Measurements from ENCODE around the gene NPPA. TPM values are rescaled to one million over a fixed set of nuclear protein-coding genes. Genes with fewer than 3 reads are reported as not detected.

Gene NPPA
- total RNA-seq, 2 experiments from 2014 or later = not detected

DNA sequence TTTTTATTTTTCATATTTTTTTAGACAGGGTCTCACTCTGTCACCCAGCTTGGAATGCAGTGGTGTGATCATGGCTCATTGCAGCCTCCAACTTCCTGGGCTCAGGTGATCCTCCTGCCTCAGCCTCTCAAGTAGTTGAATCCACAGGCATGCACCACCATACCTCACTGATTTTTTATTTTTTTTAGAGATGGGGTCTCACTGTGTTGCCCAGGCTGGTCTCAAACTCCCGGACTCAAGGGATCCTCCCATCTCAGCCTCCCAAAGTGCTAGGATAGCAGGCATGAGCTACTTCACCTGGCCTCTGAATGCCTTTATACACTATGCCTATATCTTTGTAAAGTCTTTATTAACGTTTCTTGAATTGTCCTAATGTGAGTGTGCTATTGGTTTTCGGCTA, 21.5 kb upstream of the NPPA start:
- H3K36me3 Mint-ChIP-seq = no peaks in the 10 kb centered on the region
- ATAC-seq (ENCODE audit: low read depth) = no peak
- no peak overlapping the region for H3K4me3 Mint-ChIP-seq
- no peaks in the 10 kb centered on the region for H3K9me3 Mint-ChIP-seq
- H3K27ac Mint-ChIP-seq = no peak overlapping the region
- no peaks in the 10 kb centered on the region for H3K4me1 Mint-ChIP-seq
- no peak for DNase-seq
- H3K27me3 Mint-ChIP-seq = peaks cover 36% of the 10 kb centered on the region
- POLR2A ChIA-PET = no interaction called here

DNA sequence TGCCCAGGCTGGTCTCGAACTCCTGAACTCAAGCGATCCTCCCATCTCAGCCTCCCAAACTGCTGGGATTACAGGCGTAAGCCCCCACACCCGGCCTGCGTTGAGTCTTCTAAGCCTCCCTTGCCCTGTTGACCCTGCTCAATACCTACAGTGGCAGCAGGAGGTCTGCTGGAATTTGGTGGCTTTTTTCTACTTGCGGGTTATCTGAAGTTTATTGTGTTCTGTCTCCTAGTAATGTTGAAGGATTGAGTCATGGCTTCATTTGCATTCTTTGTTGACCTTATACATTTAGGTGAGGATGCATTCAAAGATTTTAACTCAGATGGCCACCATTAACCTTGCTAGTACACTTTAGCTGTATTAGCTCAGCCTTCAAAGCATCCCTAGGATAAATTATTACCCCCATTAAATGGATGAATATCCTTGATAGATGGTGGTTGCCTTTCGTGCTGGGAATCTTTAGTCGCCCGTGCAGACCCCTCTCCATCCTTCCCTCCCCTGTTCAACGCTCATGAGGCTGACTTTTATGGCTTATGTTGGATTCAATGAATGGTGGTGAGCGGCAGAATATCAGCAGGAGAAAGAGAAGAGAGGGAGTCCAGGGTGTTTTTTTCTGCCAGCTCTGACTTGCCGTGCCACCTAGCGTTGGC, 20.9 kb upstream of the NPPA start:
- H3K27ac Mint-ChIP-seq = no peak overlapping the region
- DNase-seq = no peak
- no peaks in the 10 kb centered on the region for H3K36me3 Mint-ChIP-seq
- ATAC-seq (ENCODE audit: low read depth) = no peak
- no peak overlapping the region for H3K4me3 Mint-ChIP-seq
- POLR2A ChIA-PET = no interaction called here
- no peaks in the 10 kb centered on the region for H3K9me3 Mint-ChIP-seq
- H3K4me1 Mint-ChIP-seq = no peaks in the 10 kb centered on the region
- peaks cover 35% of the 10 kb centered on the region for H3K27me3 Mint-ChIP-seq

DNA sequence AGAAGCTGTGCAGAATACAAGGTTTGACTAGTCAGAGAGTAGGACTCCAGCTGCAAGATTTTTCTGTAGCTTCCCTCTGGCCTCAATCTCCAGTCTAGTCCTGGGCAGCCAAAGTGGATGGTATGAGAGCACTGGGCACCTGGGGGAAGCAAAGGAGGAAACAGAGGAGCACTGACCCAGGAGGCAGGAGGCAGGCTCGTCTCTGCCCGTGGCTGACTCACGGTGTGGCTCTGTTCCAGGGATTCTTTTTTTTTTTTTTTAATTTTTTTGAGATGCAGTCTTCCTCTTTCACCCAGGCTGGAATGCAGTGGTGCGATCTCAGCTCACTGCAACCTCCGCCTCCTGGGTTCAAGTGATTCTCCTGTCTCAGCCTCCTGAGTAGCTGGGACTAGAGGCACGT, 15.3 kb upstream of the NPPA start:
- Mint-ChIP-seq H3K9me3 (no peaks in the 10 kb centered on the region), H3K27me3 (peaks cover 58% of the 10 kb centered on the region), H3K4me1 (no peaks in the 10 kb centered on the region), H3K36me3 (no peaks in the 10 kb centered on the region), H3K4me3 (no peak overlapping the region), H3K27ac (no peak overlapping the region)
- no peak for ATAC-seq (ENCODE audit: low read depth)
- POLR2A ChIA-PET = no interaction called here
- no peak for DNase-seq

DNA sequence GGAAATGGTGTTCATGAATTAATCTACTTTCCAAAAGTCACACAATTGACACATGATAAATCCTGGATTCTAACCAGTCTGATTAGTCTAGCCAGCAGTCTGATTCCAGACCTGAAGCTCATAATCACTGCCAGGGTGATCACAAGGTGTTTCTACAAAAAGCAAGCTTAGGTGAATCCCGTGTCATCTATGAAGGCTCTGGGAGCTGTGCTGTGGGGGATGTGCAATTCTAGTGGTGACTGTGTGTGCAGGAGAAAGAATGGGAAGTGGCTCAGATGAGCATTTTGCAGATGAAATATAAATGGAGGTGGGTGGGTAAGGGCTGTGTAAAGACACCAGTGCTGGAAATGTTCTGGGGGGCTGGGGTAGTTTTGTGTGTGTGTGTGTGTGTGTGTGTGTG, 13.0 kb upstream of the NPPA start:
- H3K9me3 Mint-ChIP-seq = no peaks in the 10 kb centered on the region
- POLR2A ChIA-PET = interaction anchor here (3.6 kb wide), 1 partner anchor 47 kb away, joined by 12 read pairs; no protein-coding TSS in a partner anchor

DNA sequence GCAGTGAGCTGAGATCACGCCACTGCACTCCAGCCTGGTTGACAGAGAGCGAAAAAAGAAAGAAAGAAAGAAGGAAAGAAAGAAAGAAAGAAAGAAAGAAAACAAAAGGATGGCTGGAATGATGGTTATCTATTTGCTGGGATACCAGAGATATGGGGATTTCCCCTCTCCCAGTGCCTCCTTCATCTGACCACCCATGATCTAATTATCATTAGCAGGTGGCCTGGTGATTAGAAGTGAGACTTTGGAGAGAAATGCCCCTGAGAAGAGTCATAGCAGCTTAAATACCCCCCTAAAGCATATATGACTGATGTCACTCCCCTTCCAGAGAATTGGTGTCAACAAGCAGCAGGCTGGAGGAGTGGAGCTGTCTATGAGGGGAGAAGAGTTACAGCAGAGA, 12.5 kb upstream of the NPPA start:
- no peaks in the 10 kb centered on the region for H3K9me3 Mint-ChIP-seq
- no peaks in the 10 kb centered on the region for H3K36me3 Mint-ChIP-seq
- peaks cover 66% of the 10 kb centered on the region for H3K27me3 Mint-ChIP-seq
- POLR2A ChIA-PET = interaction anchor here (3.6 kb wide), 1 partner anchor 48 kb away, joined by 12 read pairs; no protein-coding TSS in a partner anchor
- ATAC-seq (ENCODE audit: low read depth) = no peak
- no peak overlapping the region for H3K4me3 Mint-ChIP-seq
- H3K27ac Mint-ChIP-seq = no peak overlapping the region
- DNase-seq = no peak
- peaks cover 12% of the 10 kb centered on the region for H3K4me1 Mint-ChIP-seq

More for the DNA sequence above, 13.0 kb upstream of the NPPA start:
- H3K36me3 Mint-ChIP-seq = no peaks in the 10 kb centered on the region
- DNase-seq (no peak), ATAC-seq (ENCODE audit: low read depth) (no peak)
- peaks cover 12% of the 10 kb centered on the region for H3K4me1 Mint-ChIP-seq
- H3K27ac Mint-ChIP-seq = no peak overlapping the region
- H3K4me3 Mint-ChIP-seq = no peak overlapping the region
- peaks cover 71% of the 10 kb centered on the region for H3K27me3 Mint-ChIP-seq

DNA sequence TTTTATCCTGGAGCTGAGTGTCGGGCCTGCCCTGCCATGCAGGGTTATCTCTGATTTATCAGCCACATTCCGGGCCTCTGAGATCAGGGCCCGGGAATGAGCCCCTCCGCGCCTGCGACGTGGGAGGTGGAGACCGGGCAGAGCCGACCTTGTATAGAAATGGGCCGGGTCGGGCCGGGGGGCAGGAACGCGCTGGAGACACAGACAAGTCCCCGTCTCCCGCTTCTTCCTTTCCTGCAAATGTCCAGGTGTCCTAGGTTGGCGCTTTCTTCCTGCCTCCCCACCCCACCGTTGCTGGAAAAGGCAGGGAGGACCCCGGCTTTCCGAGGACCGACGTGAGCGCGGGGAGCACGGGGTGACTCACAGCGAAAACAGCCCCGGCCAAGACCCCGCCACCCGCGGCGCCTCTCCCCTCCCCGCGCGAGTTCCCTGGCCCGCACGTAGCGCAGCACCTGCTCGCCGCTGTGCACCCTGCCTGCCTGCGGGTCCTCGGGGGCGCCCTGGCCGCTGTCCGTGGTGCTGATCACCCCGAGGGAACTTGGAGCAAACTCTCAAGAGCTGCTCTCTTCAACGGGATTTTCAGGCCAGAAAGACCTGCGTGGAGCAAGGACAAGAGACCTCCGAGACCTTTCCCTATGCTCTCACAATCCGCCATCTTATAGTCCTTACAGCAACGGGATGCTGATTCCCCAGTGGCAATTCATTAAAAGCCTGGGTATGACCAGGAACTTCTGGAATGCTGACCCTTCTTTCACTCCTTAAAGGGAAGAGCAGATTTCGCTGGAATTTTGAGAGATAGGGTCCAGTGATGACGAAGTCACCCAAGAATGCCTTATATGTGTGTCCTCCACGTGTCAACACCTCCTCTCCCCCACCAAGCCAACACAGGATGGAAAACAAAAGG, 11.6 kb upstream of the NPPA start:
- Mint-ChIP-seq H3K4me1 (peaks cover 12% of the 10 kb centered on the region), H3K27ac (no peak overlapping the region), H3K27me3 (peaks cover 66% of the 10 kb centered on the region), H3K4me3 (no peak overlapping the region), H3K9me3 (no peaks in the 10 kb centered on the region), H3K36me3 (no peaks in the 10 kb centered on the region)
- ATAC-seq (ENCODE audit: low read depth) = peak; percentile 93
- peak; percentile 89 for DNase-seq
- POLR2A ChIA-PET = interaction anchor here (0.5 to 3.6 kb wide), 2 partner anchors 13 to 49 kb away, joined by 3 to 12 read pairs; no protein-coding TSS in a partner anchor

DNA sequence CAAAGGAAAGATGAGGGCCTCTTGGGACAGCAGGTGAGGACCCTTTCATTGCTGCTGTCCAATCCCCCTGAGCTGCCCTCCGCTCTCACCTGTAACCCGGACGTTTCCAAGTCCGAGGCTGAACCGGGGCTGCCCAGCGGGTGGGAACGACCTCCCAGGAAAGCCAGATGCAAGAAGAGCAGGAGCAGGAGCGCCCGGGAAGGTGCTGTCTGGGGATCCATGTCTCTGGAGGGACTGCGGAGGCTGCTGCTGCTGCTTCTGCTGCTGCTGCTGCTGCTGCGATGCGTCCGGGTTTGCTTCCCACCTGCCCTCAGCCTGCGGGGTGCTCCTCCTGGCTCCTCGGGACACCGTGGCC, 11.0 kb upstream of the NPPA start, which contains the start of gene NPPB:
NPPB (minus strand) TSS at position 333 of the 355 bp plus-strand sequence; CDS start at position 221, 112 bp downstream.
- no peak for ATAC-seq (ENCODE audit: low read depth)
- peaks cover 12% of the 10 kb centered on the region for H3K4me1 Mint-ChIP-seq
- H3K9me3 Mint-ChIP-seq = no peaks in the 10 kb centered on the region
- no peak within 1 kb of the TSS for H3K27ac Mint-ChIP-seq
- H3K4me3 Mint-ChIP-seq = no peak within 1 kb of the TSS
- DNase-seq = no peak
- POLR2A ChIA-PET = interaction anchor here (3.6 kb wide), 1 partner anchor 49 kb away, joined by 12 read pairs; no protein-coding TSS in a partner anchor
- H3K36me3 Mint-ChIP-seq = no peaks in the 10 kb centered on the region
- H3K27me3 Mint-ChIP-seq = peaks cover 67% of the 10 kb centered on the region

DNA sequence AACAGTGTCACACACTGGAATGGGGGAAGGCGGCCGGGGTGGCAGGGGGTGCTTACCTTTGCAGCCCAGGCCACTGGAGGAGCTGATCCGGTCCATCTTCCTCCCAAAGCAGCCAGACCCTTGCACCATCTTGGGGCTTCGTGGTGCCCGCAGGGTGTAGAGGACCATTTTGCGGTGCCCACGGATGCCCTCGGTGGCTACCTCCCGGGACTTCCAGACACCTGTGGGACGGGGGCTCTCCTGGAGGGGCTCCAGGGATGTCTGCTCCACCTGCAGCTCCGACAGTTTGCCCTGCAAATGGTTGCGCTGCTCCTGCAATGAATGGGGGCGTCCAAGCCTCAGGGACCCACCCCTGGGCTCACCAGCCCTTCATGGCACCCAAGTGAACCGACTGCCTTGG, 10.6 kb upstream of the NPPA start:
- Mint-ChIP-seq H3K27ac (no peak overlapping the region), H3K4me1 (peaks cover 12% of the 10 kb centered on the region), H3K36me3 (no peaks in the 10 kb centered on the region), H3K4me3 (no peak overlapping the region), H3K9me3 (no peaks in the 10 kb centered on the region), H3K27me3 (peaks cover 66% of the 10 kb centered on the region)
- DNase-seq = no peak
- POLR2A ChIA-PET = interaction anchor here (3.6 kb wide), 1 partner anchor 50 kb away, joined by 12 read pairs; no protein-coding TSS in a partner anchor
- no peak for ATAC-seq (ENCODE audit: low read depth)

DNA sequence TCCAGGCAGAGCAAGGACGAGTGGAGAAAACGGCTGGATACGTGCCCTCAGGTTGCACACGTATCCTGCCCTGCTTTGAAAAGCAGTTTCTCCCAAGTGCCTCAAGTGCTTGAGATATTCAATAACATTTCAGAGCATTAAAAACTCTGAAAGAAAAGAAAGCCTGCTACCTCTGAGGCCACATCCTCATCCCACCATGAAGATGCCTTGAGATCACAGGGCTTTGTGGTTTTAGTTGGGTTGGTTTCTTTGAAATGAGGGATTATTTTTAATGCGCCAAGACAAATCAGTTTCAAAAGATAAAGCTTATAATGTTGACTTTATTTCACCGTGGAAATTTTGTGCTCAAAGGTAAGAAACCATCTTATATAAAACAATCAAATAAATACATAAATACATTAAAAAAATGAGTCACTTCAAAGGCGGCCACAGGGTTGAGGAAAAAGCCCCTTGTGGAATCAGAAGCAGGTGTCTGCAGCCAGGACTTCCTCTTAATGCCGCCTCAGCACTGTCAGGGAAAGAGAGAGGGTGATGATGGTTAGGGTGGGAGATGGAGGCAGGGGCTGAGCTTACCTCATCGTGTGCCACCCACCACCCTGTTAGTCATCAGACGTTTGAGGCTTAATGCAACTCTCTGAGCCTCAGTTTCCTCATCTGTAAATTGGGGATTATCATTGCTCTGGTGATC, 9.7 kb upstream of the NPPA start:
- POLR2A ChIA-PET = interaction anchor here (1.5 kb wide), 1 partner anchor 51 kb away, joined by 6 read pairs; no protein-coding TSS in a partner anchor
- Mint-ChIP-seq H3K27ac (no peak overlapping the region), H3K36me3 (no peaks in the 10 kb centered on the region), H3K27me3 (peaks cover 63% of the 10 kb centered on the region), H3K4me1 (peaks cover 12% of the 10 kb centered on the region), H3K4me3 (no peak overlapping the region), H3K9me3 (no peaks in the 10 kb centered on the region)
- no peak for ATAC-seq (ENCODE audit: low read depth)
- no peak for DNase-seq

DNA sequence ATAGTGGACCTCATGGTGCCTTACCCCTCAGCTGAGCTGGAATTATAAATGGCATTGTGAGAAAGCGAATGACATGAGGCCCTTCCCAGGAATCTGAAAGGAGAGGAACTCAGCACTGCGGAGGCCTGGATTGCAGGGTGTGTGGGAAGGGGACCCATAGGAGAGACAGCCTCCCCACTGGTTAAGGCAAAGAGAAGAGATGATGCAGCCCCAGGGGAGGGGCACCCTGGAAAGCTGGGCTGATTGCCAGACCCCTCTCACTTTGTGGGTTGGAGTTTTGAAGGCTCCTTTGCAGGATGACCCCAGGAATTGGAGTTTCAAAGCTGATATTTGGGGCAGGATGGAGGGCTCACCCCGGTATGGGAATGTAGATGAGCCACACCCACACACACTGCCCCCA, 9.1 kb upstream of the NPPA start:
- H3K4me3 Mint-ChIP-seq = no peak overlapping the region
- peaks cover 12% of the 10 kb centered on the region for H3K4me1 Mint-ChIP-seq
- H3K9me3 Mint-ChIP-seq = no peaks in the 10 kb centered on the region
- H3K36me3 Mint-ChIP-seq = no peaks in the 10 kb centered on the region
- no peak overlapping the region for H3K27ac Mint-ChIP-seq
- POLR2A ChIA-PET = interaction anchor here (1.5 kb wide), 1 partner anchor 51 kb away, joined by 6 read pairs; no protein-coding TSS in a partner anchor
- H3K27me3 Mint-ChIP-seq = peaks cover 62% of the 10 kb centered on the region
- ATAC-seq (ENCODE audit: low read depth) = no peak
- DNase-seq = no peak

DNA sequence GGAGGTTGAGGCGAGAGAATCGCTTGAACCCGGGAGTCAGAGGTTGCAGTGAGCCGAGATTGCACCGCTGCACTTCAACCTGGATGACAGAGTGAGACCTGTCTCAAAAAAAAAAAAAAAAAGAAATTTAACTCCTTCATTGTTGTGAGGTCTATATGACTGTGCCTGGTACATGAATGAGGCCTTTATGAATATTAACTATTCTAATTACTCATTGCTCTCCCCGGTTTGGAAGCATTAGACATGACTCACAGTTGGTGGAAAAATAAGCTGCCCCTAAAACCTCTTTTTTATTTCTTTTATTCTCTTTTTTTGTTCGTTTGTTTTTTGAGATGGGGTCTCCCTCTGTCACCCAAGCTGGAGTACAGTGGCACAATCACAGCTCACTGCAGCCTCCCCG, 7.8 kb upstream of the NPPA start:
- peaks cover 12% of the 10 kb centered on the region for H3K4me1 Mint-ChIP-seq
- ATAC-seq (ENCODE audit: low read depth) = no peak
- peaks cover 54% of the 10 kb centered on the region for H3K27me3 Mint-ChIP-seq
- POLR2A ChIA-PET = interaction anchor here (0.9 to 1.8 kb wide), 2 partner anchors 8 to 53 kb away, joined by 3 to 9 read pairs; no protein-coding TSS in a partner anchor
- H3K9me3 Mint-ChIP-seq = no peaks in the 10 kb centered on the region
- H3K4me3 Mint-ChIP-seq = no peak overlapping the region
- DNase-seq = no peak
- H3K27ac Mint-ChIP-seq = no peak overlapping the region
- H3K36me3 Mint-ChIP-seq = no peaks in the 10 kb centered on the region

DNA sequence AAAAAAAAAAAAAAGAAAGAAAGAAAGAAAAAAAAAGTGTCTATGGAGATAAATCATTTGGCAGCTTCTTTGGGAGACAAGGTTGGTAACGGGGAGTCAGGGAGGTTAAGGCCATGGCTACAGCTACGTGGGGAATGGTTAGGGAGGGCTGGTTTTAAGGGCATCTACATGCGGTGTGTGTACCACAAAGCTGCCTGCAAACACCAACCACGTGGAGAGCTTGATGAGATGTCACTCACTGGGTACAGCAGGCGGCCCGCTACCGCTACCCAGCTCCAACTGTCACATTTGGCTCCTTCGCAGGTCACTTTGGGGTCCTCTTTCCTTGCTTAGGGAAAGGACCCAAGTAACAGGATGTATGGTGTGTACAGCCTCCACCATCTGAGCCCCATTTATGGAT, 6.9 kb upstream of the NPPA start:
- POLR2A ChIA-PET = interaction anchor here (1.8 kb wide), 1 partner anchor 54 kb away, joined by 9 read pairs; no protein-coding TSS in a partner anchor
- Mint-ChIP-seq H3K27ac (no peak overlapping the region), H3K4me1 (peaks cover 12% of the 10 kb centered on the region), H3K4me3 (no peak overlapping the region), H3K36me3 (no peaks in the 10 kb centered on the region), H3K9me3 (no peaks in the 10 kb centered on the region), H3K27me3 (peaks cover 47% of the 10 kb centered on the region)
- DNase-seq (no peak), ATAC-seq (ENCODE audit: low read depth) (no peak)

DNA sequence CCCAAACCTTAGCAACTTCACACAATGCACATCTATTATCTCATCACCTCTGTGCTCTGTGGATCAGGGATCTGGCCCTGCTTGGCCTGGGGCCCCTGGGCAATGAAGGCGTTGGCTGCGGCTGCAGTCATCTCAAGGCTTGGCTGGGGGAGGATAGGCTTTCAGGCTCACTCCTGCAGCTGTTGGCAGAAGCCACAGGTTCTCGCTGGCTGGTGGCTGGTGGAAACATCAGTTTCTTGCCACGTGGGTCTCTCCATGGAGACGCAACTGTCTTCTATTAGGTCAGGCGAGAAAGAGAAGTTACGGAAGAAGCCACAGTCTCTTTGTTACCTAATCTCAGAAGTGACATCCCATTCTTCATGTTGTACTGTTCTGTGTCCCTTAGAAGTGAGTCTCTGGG, 3.6 kb upstream of the NPPA start:
- no peaks in the 10 kb centered on the region for H3K36me3 Mint-ChIP-seq
- no peaks in the 10 kb centered on the region for H3K4me1 Mint-ChIP-seq
- peaks cover 21% of the 10 kb centered on the region for H3K27me3 Mint-ChIP-seq

More for the DNA sequence above, 3.6 kb upstream of the NPPA start:
- POLR2A ChIA-PET = no interaction called here
- H3K4me3 Mint-ChIP-seq = no peak overlapping the region
- H3K27ac Mint-ChIP-seq = no peak overlapping the region
- DNase-seq (no peak), ATAC-seq (ENCODE audit: low read depth) (no peak)
- no peaks in the 10 kb centered on the region for H3K9me3 Mint-ChIP-seq

All from activated naive CD8-positive, alpha-beta T cell treated with anti-CD3 and anti-CD28 coated beads, Interleukin-2, amount 10 ng/mL, durations not matched to agents 7 days and 5 days (primary cell).